ENCODE data around the gene SUGCT. TPM values are rescaled to one million over a fixed set of nuclear protein-coding genes. Genes with fewer than 3 reads are reported as not detected.

SUGCT gene
- total RNA-seq, 1 experiment from 2014 or later = 14.4 TPM

GRCh38 chr7:40656349-40656748 is 521.5 kb downstream of the SUGCT start:
- in situ Hi-C loops (cut with HindIII; ENCODE audit: low pct_unique_long_range_greater_than_20kb, low sequenced_read_pairs) = no loop called here
- no peak for DNase-seq (ENCODE audit: low read depth, low spot score)

DNA sequence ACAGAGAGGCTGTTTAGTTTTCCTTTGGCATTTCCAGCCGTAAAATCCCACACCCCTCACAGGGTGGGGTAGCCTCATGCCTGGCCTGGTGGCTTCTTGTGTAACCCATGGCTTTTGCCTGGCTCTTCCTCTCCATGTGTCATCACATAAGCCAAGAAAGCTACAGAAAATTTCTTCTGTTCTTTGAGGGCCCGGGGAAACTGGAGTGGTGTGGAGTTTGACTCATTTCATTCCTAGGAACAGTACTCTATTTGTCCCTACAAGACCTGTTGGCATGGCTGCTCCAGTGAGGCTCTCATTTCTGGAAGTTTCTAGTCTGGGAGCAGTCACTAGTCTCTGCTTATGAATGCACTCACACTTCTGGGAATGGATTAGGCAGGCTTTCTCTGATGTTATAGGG is 523.9 kb downstream of the SUGCT start:
- in situ Hi-C loops (cut with HindIII; ENCODE audit: low pct_unique_long_range_greater_than_20kb, low sequenced_read_pairs) = no loop called here

DNA sequence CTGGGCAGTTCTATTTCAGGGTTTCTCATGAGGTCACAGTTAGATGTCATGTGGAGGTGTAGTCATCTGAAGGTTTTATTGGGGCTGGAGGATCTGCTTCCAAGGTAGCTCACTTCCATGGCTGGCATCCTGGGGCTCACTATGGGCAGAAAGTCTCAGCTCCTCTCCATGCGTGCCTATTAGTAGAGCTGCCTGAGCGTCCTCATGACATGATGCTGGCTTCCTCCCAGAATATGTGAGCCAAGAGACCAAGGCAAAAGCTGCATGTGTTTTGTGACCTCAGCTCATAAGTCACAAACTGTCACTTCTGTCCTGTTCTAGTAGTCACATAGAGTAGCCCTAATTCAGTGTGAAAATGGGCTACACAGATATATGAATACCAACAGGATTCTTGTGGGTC is 524.4 kb downstream of the SUGCT start:
- in situ Hi-C loops (cut with HindIII; ENCODE audit: low pct_unique_long_range_greater_than_20kb, low sequenced_read_pairs) = no loop called here
- no peak for DNase-seq (ENCODE audit: low read depth, low spot score)

More for the DNA sequence above, 523.9 kb downstream of the SUGCT start:
- DNase-seq (ENCODE audit: low read depth, low spot score) = peak; percentile 43

DNA sequence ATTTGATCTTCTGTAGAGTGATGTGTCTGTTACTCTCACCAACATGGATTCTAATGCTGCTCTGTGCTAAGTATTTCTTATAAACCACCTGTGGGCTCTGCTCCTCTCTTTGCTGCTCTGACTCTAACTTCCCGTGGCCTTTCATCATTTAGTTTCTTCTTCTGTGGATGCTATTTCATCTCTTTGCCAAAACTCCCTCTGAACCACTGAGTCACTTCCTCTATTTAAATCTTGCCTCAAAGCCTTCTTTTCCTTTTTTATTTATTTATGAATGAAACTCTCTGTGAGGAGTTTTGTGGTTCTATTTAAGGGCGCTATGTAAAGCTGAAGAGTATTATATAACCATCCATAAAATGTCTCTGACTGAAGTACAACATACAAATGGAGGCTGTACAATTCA is 538.5 kb downstream of the SUGCT start:
- peak; percentile 68 for DNase-seq (ENCODE audit: low read depth, low spot score)
- in situ Hi-C loops (cut with HindIII; ENCODE audit: low pct_unique_long_range_greater_than_20kb, low sequenced_read_pairs) = no loop called here

DNA sequence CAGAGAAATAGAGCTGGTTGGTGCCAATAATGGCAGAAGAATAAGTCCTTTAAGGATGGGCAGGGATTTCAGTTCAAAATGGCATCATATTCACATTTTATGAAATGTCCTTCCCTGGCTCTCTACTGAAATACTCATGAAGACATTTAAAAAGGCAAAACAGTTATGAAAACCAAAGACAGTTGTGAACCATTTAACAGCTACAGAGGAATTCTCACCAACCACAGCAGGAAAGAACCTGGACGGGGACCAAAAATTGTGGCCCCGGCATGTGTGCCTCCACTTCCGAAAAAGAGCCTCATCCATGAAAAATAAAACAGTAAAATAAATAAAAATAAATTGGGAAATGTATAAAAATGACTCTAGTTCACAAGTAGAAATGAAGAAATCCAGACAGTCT is 539.5 kb downstream of the SUGCT start:
- no peak for DNase-seq (ENCODE audit: low read depth, low spot score)
- in situ Hi-C loops (cut with HindIII; ENCODE audit: low pct_unique_long_range_greater_than_20kb, low sequenced_read_pairs) = no loop called here

DNA sequence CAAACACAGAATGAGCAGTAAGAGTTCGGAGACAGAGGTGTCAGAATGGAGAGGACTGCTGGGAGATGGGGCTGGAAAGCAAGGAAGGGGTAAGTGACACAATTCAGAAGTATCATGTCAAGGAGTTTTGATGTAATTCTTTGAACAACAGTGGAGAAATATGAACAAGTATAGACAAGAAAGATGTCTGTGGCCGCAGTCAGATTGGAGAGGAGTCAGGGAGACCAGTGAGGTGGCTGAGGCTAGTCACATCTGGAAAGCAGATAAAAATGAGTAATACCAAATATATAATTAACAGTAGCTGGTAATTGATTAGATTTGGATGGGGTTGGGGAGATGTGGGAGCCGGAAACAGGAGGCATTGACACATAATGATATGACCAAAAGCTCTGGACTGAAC is 540.9 kb downstream of the SUGCT start:
- in situ Hi-C loops (cut with HindIII; ENCODE audit: low pct_unique_long_range_greater_than_20kb, low sequenced_read_pairs) = no loop called here
- no peak for DNase-seq (ENCODE audit: low read depth, low spot score)

- no peak for DNase-seq (ENCODE audit: low read depth, low spot score)
- in situ Hi-C loops (cut with HindIII; ENCODE audit: low pct_unique_long_range_greater_than_20kb, low sequenced_read_pairs) = no loop called here
These were observed 541.4 kb downstream of the SUGCT start for GRCh38 chr7:40676221-40676620.

- in situ Hi-C loops (cut with HindIII; ENCODE audit: low pct_unique_long_range_greater_than_20kb, low sequenced_read_pairs) = no loop called here
- DNase-seq (ENCODE audit: low read depth, low spot score) = peak; percentile 62
These were observed 545.9 kb downstream of the SUGCT start for GRCh38 chr7:40680657-40681056.

DNA sequence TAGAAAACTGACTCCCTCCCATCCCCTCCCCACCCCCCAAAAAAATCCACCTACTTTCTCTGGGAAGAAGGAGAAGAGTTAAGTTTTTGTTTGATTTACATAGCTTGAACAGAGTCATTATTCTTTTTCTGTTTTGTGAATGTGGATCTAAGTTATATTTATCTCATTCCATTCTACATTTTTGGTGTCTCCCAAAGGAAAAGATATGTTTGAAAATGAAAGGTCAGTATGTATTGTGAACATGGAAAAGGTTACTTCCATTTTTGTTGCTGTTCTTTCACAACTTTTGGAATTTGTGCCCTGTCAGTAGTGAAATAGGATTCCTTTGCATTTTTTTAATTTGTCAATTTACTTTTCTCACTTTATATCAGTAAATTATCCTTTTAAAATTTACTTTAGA is 547.9 kb downstream of the SUGCT start:
- in situ Hi-C loops (cut with HindIII; ENCODE audit: low pct_unique_long_range_greater_than_20kb, low sequenced_read_pairs) = no loop called here

DNA sequence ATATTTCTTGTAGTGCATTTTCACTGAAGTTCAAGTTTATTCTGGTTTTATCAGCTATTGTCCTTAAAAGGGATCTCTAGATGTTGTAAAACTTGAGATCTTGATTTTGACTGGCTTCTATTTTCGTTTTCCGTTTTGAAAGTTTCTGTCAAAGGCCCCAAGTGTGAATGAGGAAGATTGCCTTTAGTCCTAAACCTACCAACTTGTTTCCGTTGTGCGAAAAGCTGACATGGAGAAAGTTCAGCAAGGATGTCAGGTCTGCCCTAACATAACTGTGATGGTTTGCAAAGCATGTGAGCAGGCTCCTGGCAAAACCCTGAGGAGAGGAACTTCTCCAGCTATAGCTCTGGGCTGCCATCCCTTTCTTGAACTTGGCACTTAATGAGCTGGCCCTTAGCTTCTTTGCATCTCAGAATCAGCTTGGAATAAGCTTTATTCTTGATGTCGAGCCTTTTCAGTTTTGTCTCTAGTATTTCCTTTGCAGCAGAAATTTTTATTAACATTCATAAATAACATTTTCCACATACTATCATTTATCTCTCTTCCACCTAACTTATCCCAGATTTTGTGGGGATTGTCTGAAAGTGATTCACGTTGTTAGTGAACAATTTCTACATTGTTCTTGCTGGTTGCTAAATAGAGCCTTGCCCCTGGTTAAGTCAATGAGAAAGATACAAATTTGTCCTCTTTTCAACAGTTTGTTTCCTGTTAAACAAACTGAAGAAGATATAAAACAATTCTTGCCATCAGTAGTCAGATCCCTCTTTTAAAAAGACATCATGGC is 559.4 kb downstream of the SUGCT start:
- in situ Hi-C loops (cut with HindIII; ENCODE audit: low pct_unique_long_range_greater_than_20kb, low sequenced_read_pairs) = no loop called here
- DNase-seq (ENCODE audit: low read depth, low spot score) = no peak

More for the DNA sequence above, 547.9 kb downstream of the SUGCT start:
- no peak for DNase-seq (ENCODE audit: low read depth, low spot score)

DNA sequence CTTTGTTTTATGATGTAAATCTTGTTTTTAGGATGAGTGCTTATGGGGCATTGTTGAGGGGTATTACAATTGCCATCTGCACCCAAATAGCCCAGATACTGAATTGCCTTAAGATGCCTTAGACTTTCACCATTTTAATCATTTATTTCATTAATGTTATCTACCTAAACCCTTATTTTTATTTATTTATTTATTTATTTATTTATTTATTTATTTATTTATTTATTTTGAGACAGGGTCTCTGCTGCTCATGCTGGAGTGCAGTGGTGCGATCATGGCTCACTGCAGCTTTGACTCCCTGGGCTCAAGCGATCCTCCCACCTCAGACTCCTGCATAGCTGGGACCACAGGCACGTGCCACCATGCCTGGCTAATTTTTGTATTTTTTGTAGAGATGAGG is 560.2 kb downstream of the SUGCT start:
- DNase-seq (ENCODE audit: low read depth, low spot score) = no peak
- in situ Hi-C loops (cut with HindIII; ENCODE audit: low pct_unique_long_range_greater_than_20kb, low sequenced_read_pairs) = no loop called here

DNA sequence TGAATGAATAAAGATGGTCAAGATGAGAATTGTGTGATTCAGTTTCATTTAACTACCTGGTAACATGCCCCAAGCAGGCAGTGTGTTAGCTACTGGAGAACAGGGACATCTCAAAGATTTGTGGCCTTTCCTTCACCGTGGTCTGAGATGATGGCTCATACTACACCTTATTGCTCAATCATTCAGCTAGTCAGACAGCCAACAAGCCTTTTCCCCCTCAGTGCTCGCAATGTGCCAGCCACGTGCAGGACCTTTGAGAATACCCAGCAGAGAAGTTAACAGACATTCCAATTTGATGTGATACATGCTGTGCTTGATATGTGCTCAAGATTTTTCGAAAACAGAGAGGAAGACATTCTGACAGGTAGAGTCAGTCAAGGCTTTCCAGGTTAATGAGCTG is 562.8 kb downstream of the SUGCT start:
- in situ Hi-C loops (cut with HindIII; ENCODE audit: low pct_unique_long_range_greater_than_20kb, low sequenced_read_pairs) = no loop called here
- no peak for DNase-seq (ENCODE audit: low read depth, low spot score)

DNA sequence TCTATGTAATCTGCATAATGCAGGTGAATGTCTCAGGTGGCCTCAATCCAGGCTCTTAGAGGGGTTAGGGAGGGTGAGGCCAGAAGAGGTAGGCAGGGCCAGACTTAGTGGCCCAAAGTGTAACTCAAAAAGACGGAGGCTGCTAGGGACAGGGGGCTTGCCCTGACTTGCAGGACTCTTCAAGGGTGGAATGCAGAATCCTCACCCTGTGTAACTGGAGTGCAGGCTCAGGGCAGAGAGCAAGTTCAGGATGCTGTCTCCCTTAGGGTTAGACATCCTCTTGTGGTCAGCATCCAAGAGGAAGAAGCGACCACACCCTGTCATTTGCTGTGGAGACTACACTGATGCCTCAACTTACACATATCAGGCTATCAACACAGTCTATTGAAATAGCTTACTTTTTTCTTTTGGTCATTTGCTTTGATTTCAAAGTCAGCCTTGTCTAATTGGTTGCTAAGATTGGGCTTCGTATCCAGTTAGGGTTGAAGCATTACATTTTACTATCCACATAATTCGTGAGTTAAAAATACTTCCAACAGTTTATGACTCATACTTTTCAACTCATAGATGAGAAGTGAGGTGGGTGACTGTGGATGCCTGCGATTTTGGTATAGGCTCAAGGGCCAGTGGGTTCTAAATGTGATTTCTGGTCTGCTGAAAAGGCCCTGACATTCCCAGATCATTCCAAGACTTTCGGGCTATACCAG is 563.6 kb downstream of the SUGCT start:
- no peak for DNase-seq (ENCODE audit: low read depth, low spot score)
- in situ Hi-C loops (cut with HindIII; ENCODE audit: low pct_unique_long_range_greater_than_20kb, low sequenced_read_pairs) = no loop called here

- in situ Hi-C loops (cut with HindIII; ENCODE audit: low pct_unique_long_range_greater_than_20kb, low sequenced_read_pairs) = no loop called here
- no peak for DNase-seq (ENCODE audit: low read depth, low spot score)
These were observed 564.1 kb downstream of the SUGCT start for GRCh38 chr7:40698921-40699260.

GRCh38 chr7:40700653-40701421 is 566.0 kb downstream of the SUGCT start:
- in situ Hi-C loops (cut with HindIII; ENCODE audit: low pct_unique_long_range_greater_than_20kb, low sequenced_read_pairs) = no loop called here
- DNase-seq (ENCODE audit: low read depth, low spot score) = no peak

- no peak for DNase-seq (ENCODE audit: low read depth, low spot score)
- in situ Hi-C loops (cut with HindIII; ENCODE audit: low pct_unique_long_range_greater_than_20kb, low sequenced_read_pairs) = no loop called here
These were observed 567.2 kb downstream of the SUGCT start for GRCh38 chr7:40701836-40702551.

DNA sequence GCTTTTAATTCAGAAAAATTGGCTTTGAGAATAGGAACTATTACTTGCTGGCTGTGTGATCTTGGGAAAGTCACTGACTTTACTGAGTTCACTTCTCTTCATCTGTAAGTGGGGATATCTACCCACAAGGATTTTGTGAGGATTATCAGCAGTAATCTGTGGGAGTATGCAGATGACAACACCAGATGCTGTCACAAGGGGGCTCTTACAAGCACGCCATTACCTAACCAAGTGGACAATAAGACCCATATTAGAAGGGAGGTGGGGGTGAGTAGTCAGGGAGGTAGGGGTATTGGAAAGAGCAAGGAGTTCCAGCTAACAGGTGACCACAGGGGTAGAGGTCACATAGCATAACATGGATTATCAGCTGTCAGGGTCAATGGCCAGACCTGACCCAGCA is 569.4 kb downstream of the SUGCT start:
- in situ Hi-C loops (cut with HindIII; ENCODE audit: low pct_unique_long_range_greater_than_20kb, low sequenced_read_pairs) = no loop called here

GRCh38 chr7:40706829-40707228 is 572.0 kb downstream of the SUGCT start:
- DNase-seq (ENCODE audit: low read depth, low spot score) = no peak
- in situ Hi-C loops (cut with HindIII; ENCODE audit: low pct_unique_long_range_greater_than_20kb, low sequenced_read_pairs) = no loop called here

More for the DNA sequence above, 569.4 kb downstream of the SUGCT start:
- peak; percentile 32 for DNase-seq (ENCODE audit: low read depth, low spot score)
